Upper lobe of left lung (tissue), 4 donors: Measurements from ENCODE around the gene PPM1L.

Experiments used
- CTCF ChIP-seq, 6 experiments: fragments of 450-650 bp in 4 of 6; fragments of 200-600 bp in 2 of 6; sonication (generic) in 2 of 6; IDR thresholded peaks; one replicate each; pipeline ENCODE4 v1.5.1; 2016 to 2019; ENCODE audit warnings: antibody characterized with exemption in 6 of 6
- POLR2A ChIP-seq, 4 donors: fragments of 450-650 bp; IDR thresholded peaks; one replicate each; pipeline ENCODE4 v1.5.1; 2016 to 2017; ENCODE audit warnings: antibody characterized with exemption in 4 of 4, mild to moderate bottlenecking in 2 of 4
- POLR2AphosphoS5 ChIP-seq, 2 donors: sonication (generic); formaldehyde crosslinking; IDR thresholded peaks; one replicate each; pipeline ENCODE4 v1.5.1; 2017; ENCODE audit warnings: antibody characterized with exemption in 2 of 2

DNA sequence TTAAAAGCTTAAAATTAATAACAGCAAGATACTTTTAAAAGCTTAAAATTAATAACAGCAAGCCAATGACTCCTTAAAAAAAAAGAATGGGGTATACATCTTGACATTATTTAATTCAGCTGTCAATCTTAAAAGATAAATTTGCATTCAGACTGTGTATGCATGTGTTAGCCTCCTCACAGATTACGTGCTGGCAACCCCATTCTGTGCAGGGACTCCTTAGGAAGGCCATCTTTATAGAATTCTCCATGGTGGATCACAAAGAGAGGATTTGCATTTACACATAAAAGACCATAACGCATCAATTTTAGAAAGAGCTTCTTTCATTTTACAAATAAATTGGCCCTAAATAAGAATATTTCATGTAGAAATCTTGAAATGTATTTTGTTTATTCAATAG lies 261.9 kb downstream of the PPM1L start:
- no peak for TF ChIP-seq CTCF (IDR thresholded peaks at IDR 0.05)
- TF ChIP-seq POLR2A (IDR thresholded peaks at IDR 0.05): no peak
- no peak for TF ChIP-seq POLR2AphosphoS5 (IDR thresholded peaks at IDR 0.05)
